GM13977 (cell line): ENCODE results near the gene RIPK4.

Source experiments
- DNase-seq: peaks from one replicate; pipeline ENCODE4 v3.0.0; 2012; ENCODE audit warnings: low spot score
- in situ Hi-C: fragments of 300-500 bp; cut with MboI; formaldehyde crosslinking; loops from one replicate; pipeline ENCODE4 v1.12.0; 2022; ENCODE audit warnings: low sequenced_read_pairs, low pct_unique_long_range_greater_than_20kb, mixed read lengths, inconsistent platforms; ENCODE audit not compliant: unreplicated experiment
- TF ChIP-seq, protein P1 (sequence below): IDR thresholded peaks from 2 replicates; pipeline ENCODE4 v1.5.1; 2012; ENCODE audit warnings: mild to moderate bottlenecking, control low read depth; ENCODE audit not compliant: insufficient read depth; ENCODE audit errors: extremely low read depth, missing control alignments

The RIPK4 gene

DNA sequence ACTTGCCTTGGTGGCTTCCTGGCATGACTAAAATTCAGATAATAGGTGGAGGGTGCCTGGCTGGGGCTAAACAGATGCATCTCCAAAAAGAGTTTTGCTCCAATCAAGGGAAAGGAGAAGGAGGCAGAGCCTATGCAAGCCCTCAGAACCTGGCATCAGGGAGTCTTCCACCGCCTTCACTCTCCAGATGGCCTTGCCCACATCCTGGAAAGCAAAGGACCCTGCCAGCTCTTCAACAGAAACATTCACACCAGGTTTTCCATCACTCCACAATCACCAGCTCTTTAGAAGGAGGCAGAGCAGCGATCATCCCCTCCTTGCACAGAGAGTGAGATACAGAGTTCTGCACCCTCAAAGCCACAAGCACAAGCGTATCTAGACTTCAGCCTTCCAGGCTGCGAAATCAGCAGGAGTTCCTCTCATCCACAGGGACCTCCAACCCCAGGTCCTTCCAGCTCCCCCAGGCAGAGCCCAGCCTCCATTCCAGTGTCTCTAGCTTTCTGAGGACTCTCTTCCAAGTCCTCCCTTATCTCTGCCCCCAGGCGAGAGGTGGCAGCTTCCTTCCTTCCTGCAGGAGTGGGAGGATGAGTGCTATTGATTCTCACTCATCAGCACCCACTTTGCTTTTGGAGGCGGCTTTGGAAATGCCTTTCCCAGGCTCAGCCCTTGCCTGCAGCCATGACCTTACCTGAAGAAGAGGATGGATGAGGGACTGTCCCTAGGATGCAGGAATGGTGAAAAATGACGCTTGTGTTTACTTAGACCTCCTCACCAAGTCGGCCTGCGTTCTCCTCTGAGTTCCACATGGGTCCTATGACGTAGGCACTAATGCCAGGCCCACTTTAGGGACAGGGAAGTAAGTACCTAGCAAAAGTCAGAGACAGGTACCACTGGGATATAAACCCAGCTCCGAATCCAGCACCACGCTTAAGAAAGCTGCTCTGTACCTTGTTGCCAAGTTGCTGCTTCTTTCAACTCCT is 75.4 kb downstream of the RIPK4 start:
- in situ Hi-C loops, result no loop called here
- TF ChIP-seq, protein P1, sequence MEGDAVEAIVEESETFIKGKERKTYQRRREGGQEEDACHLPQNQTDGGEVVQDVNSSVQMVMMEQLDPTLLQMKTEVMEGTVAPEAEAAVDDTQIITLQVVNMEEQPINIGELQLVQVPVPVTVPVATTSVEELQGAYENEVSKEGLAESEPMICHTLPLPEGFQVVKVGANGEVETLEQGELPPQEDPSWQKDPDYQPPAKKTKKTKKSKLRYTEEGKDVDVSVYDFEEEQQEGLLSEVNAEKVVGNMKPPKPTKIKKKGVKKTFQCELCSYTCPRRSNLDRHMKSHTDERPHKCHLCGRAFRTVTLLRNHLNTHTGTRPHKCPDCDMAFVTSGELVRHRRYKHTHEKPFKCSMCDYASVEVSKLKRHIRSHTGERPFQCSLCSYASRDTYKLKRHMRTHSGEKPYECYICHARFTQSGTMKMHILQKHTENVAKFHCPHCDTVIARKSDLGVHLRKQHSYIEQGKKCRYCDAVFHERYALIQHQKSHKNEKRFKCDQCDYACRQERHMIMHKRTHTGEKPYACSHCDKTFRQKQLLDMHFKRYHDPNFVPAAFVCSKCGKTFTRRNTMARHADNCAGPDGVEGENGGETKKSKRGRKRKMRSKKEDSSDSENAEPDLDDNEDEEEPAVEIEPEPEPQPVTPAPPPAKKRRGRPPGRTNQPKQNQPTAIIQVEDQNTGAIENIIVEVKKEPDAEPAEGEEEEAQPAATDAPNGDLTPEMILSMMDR, result no peak
- no peak for DNase-seq
